ENCODE measurements around the gene UCHL3. TPM values are rescaled to one million over a fixed set of nuclear protein-coding genes. Genes with fewer than 3 reads are reported as not detected.

Gene UCHL3
- polyA plus RNA-seq, 1 donor from 2014 or later = 47.1 TPM

GRCh38 chr13:75596657-75597182, 47.1 kb downstream of the UCHL3 start:
- H3K9me2 ChIP-seq (ENCODE audit: insufficient read depth, low read length) = no peaks in the 10 kb centered on the region
- no peaks in the 10 kb centered on the region for H4K20me1 ChIP-seq (ENCODE audit: insufficient read depth)
- no peaks in the 10 kb centered on the region for H3K79me2 ChIP-seq (replicated peaks; ENCODE audit: insufficient read depth, low read length)
- no peaks in the 10 kb centered on the region for H3K9me3 ChIP-seq (ENCODE audit: low read length)
- H3F3A ChIP-seq (ENCODE audit: insufficient read depth, low read length, poor library complexity, severe bottlenecking) = no peaks in the 10 kb centered on the region
- H3K27me3 ChIP-seq (ENCODE audit: insufficient read depth, low read depth, low read length) = no peaks in the 10 kb centered on the region
- no peak overlapping the region for H3K4me2 ChIP-seq (ENCODE audit: low read length)
- H3K9ac ChIP-seq (ENCODE audit: low read length) = no peak overlapping the region
- H3K36me3 ChIP-seq (ENCODE audit: insufficient read depth, low read length) = no peaks in the 10 kb centered on the region
- no peak for TF ChIP-seq EP300 (conservative IDR thresholded peaks at IDR 0.05; ENCODE audit: poor library complexity, severe bottlenecking)
- TF ChIP-seq, protein P1, sequence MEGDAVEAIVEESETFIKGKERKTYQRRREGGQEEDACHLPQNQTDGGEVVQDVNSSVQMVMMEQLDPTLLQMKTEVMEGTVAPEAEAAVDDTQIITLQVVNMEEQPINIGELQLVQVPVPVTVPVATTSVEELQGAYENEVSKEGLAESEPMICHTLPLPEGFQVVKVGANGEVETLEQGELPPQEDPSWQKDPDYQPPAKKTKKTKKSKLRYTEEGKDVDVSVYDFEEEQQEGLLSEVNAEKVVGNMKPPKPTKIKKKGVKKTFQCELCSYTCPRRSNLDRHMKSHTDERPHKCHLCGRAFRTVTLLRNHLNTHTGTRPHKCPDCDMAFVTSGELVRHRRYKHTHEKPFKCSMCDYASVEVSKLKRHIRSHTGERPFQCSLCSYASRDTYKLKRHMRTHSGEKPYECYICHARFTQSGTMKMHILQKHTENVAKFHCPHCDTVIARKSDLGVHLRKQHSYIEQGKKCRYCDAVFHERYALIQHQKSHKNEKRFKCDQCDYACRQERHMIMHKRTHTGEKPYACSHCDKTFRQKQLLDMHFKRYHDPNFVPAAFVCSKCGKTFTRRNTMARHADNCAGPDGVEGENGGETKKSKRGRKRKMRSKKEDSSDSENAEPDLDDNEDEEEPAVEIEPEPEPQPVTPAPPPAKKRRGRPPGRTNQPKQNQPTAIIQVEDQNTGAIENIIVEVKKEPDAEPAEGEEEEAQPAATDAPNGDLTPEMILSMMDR (IDR thresholded peaks at IDR 0.05; ENCODE audit: poor library complexity, severe bottlenecking) = no peak
- no peak for TF ChIP-seq RAD21 (conservative IDR thresholded peaks at IDR 0.05)
- no peak for TF ChIP-seq REST (IDR thresholded peaks at IDR 0.05; ENCODE audit: borderline replicate concordance)
- no peak for TF ChIP-seq TAF1 (IDR thresholded peaks at IDR 0.05; ENCODE audit: low read depth)
- no peak overlapping the region for H3K27ac ChIP-seq (ENCODE audit: low read length)
- no peak overlapping the region for H2AFZ ChIP-seq (ENCODE audit: low read depth, low read length)
- no peak overlapping the region for H3K4me3 ChIP-seq (ENCODE audit: low read length)

DNA sequence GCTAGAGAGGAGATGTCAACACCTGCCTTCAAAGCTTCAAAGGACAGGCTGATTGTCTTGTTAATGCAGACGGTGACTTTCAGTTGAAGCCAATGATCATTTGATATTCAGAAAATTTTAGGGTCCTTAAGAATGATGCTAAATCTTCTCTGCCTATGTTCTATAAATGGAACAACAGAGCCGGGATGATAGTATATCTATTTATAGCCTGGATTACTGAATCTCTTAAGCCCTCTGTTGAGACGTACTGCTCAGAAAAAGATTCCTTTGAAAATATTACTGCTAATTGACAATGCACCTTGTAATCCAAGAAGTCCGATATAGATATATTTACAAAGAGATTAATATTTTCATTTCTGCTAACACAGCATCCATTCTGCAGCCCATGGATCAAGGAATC, 50.8 kb downstream of the UCHL3 start:
- Histone ChIP-seq H3K27ac (ENCODE audit: low read length) (no peak overlapping the region), H3K9me2 (ENCODE audit: insufficient read depth, low read length) (no peaks in the 10 kb centered on the region), H2AFZ (ENCODE audit: low read depth, low read length) (no peak overlapping the region), H4K20me1 (ENCODE audit: insufficient read depth) (no peaks in the 10 kb centered on the region), H3K36me3 (ENCODE audit: insufficient read depth, low read length) (no peaks in the 10 kb centered on the region), H3K27me3 (ENCODE audit: insufficient read depth, low read depth, low read length) (no peaks in the 10 kb centered on the region), H3K9ac (ENCODE audit: low read length) (no peak overlapping the region), H3F3A (ENCODE audit: insufficient read depth, low read length, poor library complexity, severe bottlenecking) (no peaks in the 10 kb centered on the region), H3K79me2 (replicated peaks; ENCODE audit: insufficient read depth, low read length) (no peaks in the 10 kb centered on the region), H3K9me3 (ENCODE audit: low read length) (no peaks in the 10 kb centered on the region), H3K4me2 (ENCODE audit: low read length) (no peak overlapping the region), H3K4me3 (ENCODE audit: low read length) (no peak overlapping the region)
- TF ChIP-seq, protein P1 (IDR thresholded peaks at IDR 0.05; ENCODE audit: poor library complexity, severe bottlenecking) = no peak
- TF ChIP-seq SMC3 (conservative IDR thresholded peaks at IDR 0.05; ENCODE audit: poor library complexity) = no peak
- no peak for TF ChIP-seq POLR2AphosphoS5 (IDR thresholded peaks at IDR 0.05)
- TF ChIP-seq REST (IDR thresholded peaks at IDR 0.05; ENCODE audit: borderline replicate concordance) = no peak
- TF ChIP-seq TAF1 (IDR thresholded peaks at IDR 0.05; ENCODE audit: low read depth) = no peak
- TF ChIP-seq MXI1 (conservative IDR thresholded peaks at IDR 0.05; ENCODE audit: poor library complexity, severe bottlenecking) = no peak
- TF ChIP-seq EP300 (conservative IDR thresholded peaks at IDR 0.05; ENCODE audit: poor library complexity, severe bottlenecking) = no peak
- TF ChIP-seq EZH2 (IDR thresholded peaks at IDR 0.05; ENCODE audit: borderline replicate concordance, insufficient read depth, low read length, poor library complexity, severe bottlenecking) = no peak
- no peak for TF ChIP-seq RAD21 (conservative IDR thresholded peaks at IDR 0.05)
